ENCODE measurements around the gene IQCC. TPM values are rescaled to one million over a fixed set of nuclear protein-coding genes. Genes with fewer than 3 reads are reported as not detected.

Gene IQCC
- total RNA-seq, 1 donor = 0.86 TPM

DNA sequence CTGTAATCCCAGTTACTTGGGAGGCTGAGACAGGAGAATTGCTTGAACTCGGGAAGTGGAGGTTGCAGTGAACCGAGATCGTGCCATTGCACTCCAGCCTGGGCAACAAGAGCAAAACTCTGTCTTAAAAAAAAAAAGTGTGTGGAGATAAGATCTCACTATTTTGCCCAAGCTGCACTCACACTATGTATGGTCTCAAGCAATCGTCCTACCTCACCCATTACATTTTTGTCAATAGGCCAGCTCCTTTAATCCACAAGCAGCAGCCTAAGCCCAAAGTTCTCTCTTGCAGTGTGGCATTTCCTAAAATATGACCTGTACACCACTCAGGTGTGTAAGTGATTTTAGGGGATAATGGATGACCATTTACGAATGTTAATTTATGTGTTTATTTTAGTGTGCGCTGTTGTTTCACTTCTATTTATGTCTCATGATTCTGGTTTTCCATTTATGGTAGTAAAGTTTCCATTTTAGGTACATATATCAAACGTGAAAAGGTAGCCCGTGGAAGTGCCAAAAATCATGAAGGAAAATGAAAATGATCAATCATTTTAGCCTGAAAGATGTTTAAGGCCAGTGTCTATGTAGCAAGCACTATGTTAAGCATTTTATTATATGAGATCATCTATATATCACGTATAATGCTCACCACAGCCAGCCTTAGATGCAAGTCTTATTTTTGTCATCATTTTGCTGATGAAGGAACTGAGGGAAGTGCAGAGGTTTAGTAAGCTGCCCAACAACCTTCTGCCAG is 51.2 kb downstream of the IQCC start:
- H3K4me3 ChIP-seq (ENCODE audit: low read depth, low read length) = no peak overlapping the region
- TF ChIP-seq CTCF (IDR thresholded peaks at IDR 0.05; ENCODE audit: insufficient read depth, low read depth, low read length) = no peak
- DNase-seq (ENCODE audit: low read depth) = no peak

DNA sequence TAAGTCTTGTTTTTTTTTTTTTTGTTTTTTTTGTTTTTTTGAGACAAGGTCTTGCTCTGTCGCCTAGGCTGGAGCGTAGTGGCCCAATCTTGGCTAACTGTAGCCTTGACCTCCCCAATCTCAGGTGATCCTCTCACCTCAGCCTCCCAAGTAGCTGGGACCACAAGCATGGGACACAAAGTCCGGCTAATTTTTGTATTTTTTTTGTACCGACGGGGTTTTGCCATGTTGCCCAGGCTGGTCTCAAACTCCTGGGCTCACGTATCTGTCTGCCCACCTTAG is 51.7 kb downstream of the IQCC start:
- DNase-seq (ENCODE audit: low read depth) = no peak

More for the DNA sequence above, 51.7 kb downstream of the IQCC start:
- no peak overlapping the region for H3K4me3 ChIP-seq (ENCODE audit: low read depth, low read length)
- TF ChIP-seq CTCF (IDR thresholded peaks at IDR 0.05; ENCODE audit: insufficient read depth, low read depth, low read length) = no peak

Other genes with a start within 250 kb of the IQCC start
- 50.3 and 51.0 TPM in 2 replicates for gene KHDRBS1, start 191.8 kb upstream of the IQCC start, total RNA-seq
- gene TMEM39B, start 132.7 kb upstream of the IQCC start, total RNA-seq = 5.6 and 5.8 TPM in 2 replicates
- gene KPNA6, start 97.6 kb upstream of the IQCC start, total RNA-seq = 61.8 and 96.7 TPM in 2 replicates
- 105 and 128 TPM in 2 replicates for gene TXLNA, start 26.0 kb upstream of the IQCC start, total RNA-seq
- 22.5 and 30.3 TPM in 2 replicates for gene CCDC28B, start 5.1 kb upstream of the IQCC start, total RNA-seq
- not detected in 2 replicates for gene DCDC2B, start 3.4 kb downstream of the IQCC start, total RNA-seq
- 21.6 and 23.8 TPM in 2 replicates for gene TMEM234, start 16.7 kb downstream of the IQCC start, total RNA-seq
- gene EIF3I, start 16.7 kb downstream of the IQCC start, total RNA-seq = 264 and 280 TPM in 2 replicates
- 0.97 and 5.2 TPM in 2 replicates for gene FAM167B, start 41.6 kb downstream of the IQCC start, total RNA-seq
- gene LCK, start 45.6 kb downstream of the IQCC start, total RNA-seq = 0.43 TPM in 1 of 2 replicates, not detected in the other
- 67.6 and 95.0 TPM in 2 replicates for gene HDAC1, start 86.4 kb downstream of the IQCC start, total RNA-seq
- 30.9 and 32.4 TPM in 2 replicates for gene MARCKSL1, start 130.6 kb downstream of the IQCC start, total RNA-seq
- 1.3 TPM in 2 replicates for gene FAM229A, start 156.8 kb downstream of the IQCC start, total RNA-seq
- gene TSSK3, start 156.9 kb downstream of the IQCC start, total RNA-seq = 0.86 and 0.97 TPM in 2 replicates
- 58.3 and 76.4 TPM in 2 replicates for gene BSDC1, start 188.8 kb downstream of the IQCC start, total RNA-seq